GM21381 (cell line): ENCODE measurements around the gene HIBADH.

Experiments
- ATAC-seq: cut with Tn5 transposase; IDR thresholded peaks from one replicate; pipeline ENCODE4 v1.9.1; 2021; ENCODE audit warnings: mild to moderate bottlenecking, moderate library complexity; ENCODE audit not compliant: unreplicated experiment

HIBADH gene

GRCh38 chr7:27551803-27552400 lies 110.8 kb downstream of the HIBADH start:
- ATAC-seq, result no peak

GRCh38 chr7:27549606-27550005 lies 113.1 kb downstream of the HIBADH start:
- ATAC-seq, result no peak

GRCh38 chr7:27548304-27548703 lies 114.4 kb downstream of the HIBADH start:
- no peak for ATAC-seq

- no peak for ATAC-seq
Observed at GRCh38 chr7:27547401-27547800, 115.3 kb downstream of the HIBADH start.

GRCh38 chr7:27546610-27547009 lies 116.1 kb downstream of the HIBADH start:
- ATAC-seq, result no peak

- ATAC-seq, result no peak
Observed at GRCh38 chr7:27535795-27536194, 126.9 kb downstream of the HIBADH start.

GRCh38 chr7:27533652-27534081 lies 129.0 kb downstream of the HIBADH start:
- no peak for ATAC-seq

- no peak for ATAC-seq
Observed at GRCh38 chr7:27532314-27532713, 130.4 kb downstream of the HIBADH start.

GRCh38 chr7:27527348-27527714 lies 135.4 kb downstream of the HIBADH start:
- no peak for ATAC-seq

- ATAC-seq, result no peak
Observed at GRCh38 chr7:27526611-27527347, 135.9 kb downstream of the HIBADH start.

- ATAC-seq, result no peak
Observed at GRCh38 chr7:27526131-27526530, 136.6 kb downstream of the HIBADH start.

GRCh38 chr7:27523321-27523720 lies 139.4 kb downstream of the HIBADH start:
- no peak for ATAC-seq

GRCh38 chr7:27522566-27522965 lies 140.1 kb downstream of the HIBADH start:
- ATAC-seq, result no peak

GRCh38 chr7:27520815-27521790 lies 141.6 kb downstream of the HIBADH start:
- ATAC-seq, result no peak

- ATAC-seq, result no peak
Observed at GRCh38 chr7:27519793-27520469, 142.8 kb downstream of the HIBADH start.

- no peak for ATAC-seq
Observed at GRCh38 chr7:27518561-27519350, 143.9 kb downstream of the HIBADH start.

GRCh38 chr7:27516421-27516820 lies 146.3 kb downstream of the HIBADH start:
- no peak for ATAC-seq

GRCh38 chr7:27515933-27516332 lies 146.8 kb downstream of the HIBADH start:
- no peak for ATAC-seq

GRCh38 chr7:27514861-27515260 lies 147.8 kb downstream of the HIBADH start:
- no peak for ATAC-seq

GRCh38 chr7:27513885-27514284 lies 148.8 kb downstream of the HIBADH start:
- ATAC-seq, result no peak
